ENCODE measurements around the gene CYTH3.
"Not testable (repeated sequence)": the region's sequence is repeated elsewhere in the genome, so short reads cannot be mapped to it uniquely, and the experiment has no call there.

Gene CYTH3

GRCh38 chr7:6164491-6164890, 107.9 kb downstream of the CYTH3 start:
- DNase-seq, result no peak

DNA sequence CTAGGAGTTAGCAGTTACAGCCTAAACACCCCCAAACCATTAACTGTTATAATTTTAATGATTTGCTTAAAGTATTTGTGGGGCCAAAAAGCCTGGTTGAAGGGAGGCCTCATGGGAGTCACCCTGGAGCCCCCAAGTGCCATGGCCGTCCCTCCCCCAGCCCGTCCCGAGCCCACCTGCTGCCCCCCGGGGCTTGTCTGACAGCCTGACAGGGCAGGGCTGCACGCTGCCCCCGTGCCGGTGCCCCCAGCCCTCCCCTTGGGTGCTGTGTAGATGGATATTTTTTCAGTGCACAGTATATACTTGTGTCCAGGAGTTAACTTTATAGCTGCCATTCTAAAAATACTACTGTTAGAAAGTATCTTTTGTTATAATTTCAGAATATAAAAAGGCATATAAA, 108.4 kb downstream of the CYTH3 start:
- no peak for DNase-seq

DNA sequence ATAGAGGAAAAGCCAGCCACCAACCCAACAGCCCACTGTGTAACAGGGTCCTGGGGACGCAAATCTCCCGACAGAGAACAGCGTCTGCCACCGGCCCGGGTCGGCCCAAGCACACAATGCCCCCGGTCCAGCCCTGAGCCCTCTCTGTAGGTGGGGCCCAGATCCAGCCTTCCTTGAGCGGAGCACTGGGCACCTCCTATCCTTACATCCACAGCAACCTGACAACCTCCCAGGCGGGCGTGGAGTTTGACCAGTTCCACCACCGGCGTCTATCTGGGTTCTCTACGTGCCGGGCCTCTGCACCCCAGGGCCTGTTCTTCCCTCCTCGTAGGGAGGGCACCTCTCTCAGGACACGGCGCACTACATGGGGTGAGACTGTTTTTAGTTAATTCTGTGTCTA, 109.0 kb downstream of the CYTH3 start:
- DNase-seq, result no peak

- no peak for DNase-seq
These were observed 109.6 kb downstream of the CYTH3 start for GRCh38 chr7:6162650-6163366.

GRCh38 chr7:6162331-6162620, 110.1 kb downstream of the CYTH3 start:
- DNase-seq, result no peak

DNA sequence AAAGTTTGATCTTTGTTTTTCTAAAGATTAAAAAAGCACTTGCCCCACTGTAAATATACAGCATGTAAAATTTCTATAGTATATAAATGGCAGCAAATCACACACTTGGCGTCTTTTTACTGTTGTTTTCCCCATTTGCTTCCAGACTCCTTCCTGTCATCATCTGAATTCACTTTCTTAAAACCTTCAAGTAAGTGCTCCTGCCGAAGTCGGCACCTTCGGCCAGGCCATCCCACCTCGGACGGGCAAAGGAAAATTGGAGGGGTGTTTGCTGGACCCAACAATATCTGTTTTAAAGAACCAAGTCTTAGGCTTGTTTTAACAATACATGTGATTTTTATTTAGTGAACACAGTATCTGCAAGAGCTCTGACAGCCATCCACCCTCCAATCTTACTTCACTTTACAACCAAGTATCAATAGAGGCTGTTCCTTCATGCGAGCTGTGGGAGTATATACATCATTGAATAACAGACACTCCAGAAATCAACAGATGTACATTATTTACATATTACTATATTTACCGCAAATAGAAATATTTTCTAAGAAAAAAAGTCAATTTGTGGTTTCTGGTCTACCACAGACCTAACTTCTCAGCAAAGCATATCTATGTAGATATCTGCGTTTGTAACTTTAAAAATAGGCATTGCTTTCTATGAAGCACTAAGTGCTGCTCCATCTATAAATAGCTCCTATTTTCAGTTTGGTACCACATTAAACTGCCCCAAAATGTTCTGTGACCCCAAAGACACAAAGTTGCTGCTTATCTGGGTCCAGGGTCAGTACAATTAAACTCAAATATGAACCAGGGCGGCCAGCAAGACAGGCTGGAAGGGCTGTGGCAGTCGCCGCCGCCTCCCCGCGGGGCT, 110.7 kb downstream of the CYTH3 start:
- DNase-seq, result no peak

GRCh38 chr7:6160191-6160623, 112.2 kb downstream of the CYTH3 start:
- no peak for DNase-seq

DNA sequence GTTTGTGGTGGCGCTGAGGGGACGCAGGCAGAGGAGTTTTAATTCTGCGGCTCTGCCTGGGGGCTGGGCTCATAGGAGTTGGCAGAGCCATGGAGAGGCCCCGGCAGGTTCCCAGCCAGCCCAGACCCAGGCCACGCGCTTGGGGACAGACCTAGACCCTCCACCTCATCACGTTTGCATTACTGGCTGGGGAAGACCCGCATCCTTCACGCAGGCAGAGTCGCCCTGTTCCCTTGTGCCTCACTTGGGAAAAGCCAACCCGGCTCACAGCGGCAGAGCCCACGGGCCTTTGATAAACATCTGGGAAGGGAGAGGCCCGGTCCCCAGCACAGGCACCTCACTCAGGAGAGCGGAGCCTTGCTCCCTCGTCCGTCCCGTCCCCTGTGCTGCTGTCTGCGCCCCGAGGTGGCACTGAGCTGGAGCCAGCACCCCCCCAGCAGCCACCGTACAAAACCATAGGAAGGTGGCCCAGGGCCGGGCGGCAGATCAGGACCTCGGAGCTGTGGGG, 112.8 kb downstream of the CYTH3 start:
- no peak for DNase-seq

DNA sequence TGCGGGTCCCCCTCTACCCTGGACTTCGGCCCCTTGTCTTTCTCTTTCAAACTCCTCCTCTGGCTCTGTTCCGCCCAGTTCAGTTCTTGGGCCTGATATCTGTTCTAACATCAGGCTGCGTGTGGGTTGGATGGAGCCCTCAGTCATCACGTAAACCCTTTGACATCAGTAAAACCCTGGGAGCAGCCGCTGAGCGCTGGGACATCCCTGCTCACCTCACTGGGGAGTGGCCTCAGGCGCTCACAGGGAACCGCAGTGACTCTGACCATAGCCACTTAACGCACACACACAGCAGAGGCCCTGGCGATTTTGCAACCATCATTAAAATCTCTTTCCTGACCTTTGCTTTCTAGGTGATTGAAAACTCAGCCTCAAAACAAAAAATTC, 113.3 kb downstream of the CYTH3 start:
- DNase-seq, result no peak

GRCh38 chr7:6158424-6159096, 113.9 kb downstream of the CYTH3 start:
- DNase-seq, result no peak

- DNase-seq, result no peak
These were observed 114.6 kb downstream of the CYTH3 start for GRCh38 chr7:6157685-6158423.

DNA sequence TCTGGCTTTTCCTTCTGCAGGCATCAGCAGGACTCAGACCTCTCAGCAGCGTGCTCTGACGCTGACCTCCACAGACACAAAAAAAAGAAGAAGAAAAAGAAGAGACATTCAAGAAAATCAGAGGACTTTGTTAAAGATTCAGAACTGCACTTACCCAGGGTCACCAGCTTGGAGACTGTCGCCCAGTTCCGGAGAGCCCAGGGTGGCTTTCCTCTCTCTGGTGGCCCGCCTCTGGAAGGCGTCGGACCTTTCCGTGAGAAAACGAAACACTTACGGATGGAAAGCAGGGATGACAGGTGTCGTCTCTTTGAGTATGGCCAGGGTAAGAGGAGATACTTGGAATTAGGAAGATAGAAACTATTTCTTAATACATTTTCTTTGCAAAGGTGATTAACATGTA, 115.7 kb downstream of the CYTH3 start:
- no peak for DNase-seq

DNA sequence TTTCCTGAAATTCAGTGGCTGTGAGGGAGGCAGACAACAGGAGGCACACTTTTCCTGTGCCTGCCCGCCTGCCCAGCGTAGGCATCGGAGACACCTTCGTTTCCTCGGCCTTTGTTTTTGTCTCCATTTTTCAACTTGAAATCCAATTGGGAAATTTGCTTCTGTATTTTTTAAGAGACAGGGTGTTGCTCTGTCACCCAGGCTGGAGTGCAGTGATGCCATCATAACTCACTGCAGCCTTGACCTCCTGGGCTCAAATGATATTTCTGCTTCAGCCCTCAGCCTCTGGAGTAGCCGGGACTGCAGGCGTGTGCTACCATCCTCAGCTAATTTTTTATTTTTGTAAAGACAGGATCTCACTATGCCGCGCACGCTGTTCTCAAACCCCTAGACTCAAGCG, 116.8 kb downstream of the CYTH3 start:
- no peak for DNase-seq

- no peak for DNase-seq
These were observed 117.7 kb downstream of the CYTH3 start for GRCh38 chr7:6154542-6155404.

- DNase-seq, result no peak
These were observed 118.5 kb downstream of the CYTH3 start for GRCh38 chr7:6153646-6154541.

GRCh38 chr7:6151994-6152735, 120.3 kb downstream of the CYTH3 start:
- no peak for DNase-seq

DNA sequence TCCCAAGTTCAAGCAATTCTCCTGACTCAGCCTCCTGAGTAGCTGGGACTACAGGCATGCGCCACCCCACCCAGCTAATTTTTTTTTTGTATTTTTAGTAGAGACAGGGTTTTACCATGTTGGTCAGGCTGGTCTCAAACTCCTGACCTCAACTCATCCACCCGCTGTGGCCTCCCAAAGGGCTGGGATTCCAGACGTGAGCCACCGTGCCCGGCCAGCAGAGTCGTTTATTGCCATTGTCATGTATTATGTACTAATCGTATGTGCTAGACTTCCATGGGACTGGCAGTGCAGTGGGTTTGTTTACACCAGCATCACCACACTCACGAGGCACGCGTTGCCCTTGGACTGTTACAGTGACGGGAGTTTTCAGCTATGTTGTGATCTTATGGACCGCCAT, 120.9 kb downstream of the CYTH3 start:
- not testable (repeated sequence) for DNase-seq

- DNase-seq, result no peak
These were observed 122.4 kb downstream of the CYTH3 start for GRCh38 chr7:6149996-6150395.

DNA sequence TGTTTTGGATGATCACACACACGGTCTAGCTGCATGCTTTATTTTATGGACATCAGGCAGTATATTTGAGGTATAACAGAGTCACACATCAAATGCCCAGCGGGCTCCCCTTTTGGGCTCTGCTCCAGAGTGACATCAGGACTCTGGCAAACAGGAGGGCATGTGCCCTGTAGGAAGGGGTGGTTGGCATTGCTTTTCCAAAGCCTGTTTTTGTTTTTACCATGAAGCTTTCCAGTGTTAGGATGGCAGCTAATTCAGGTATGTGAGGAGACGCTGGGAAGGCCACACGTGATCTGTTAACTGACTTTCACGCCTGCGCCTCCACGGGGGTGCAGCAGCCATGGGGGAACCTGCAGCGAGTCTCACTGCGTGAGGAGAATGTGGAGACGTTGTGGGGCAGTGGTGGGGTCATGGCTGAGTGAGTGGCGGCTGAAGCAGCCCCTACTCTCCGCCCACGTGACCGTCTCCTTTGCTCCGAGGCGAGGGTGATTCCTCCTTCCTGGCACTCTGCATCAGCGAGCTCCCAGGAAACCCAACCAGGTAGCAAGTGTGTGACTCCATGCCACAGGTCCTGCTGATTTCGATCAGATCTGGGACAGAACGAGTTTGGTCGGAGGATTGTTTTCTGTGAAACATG, 123.6 kb downstream of the CYTH3 start:
- DNase-seq, result no peak

- DNase-seq, result no peak
These were observed 124.8 kb downstream of the CYTH3 start for GRCh38 chr7:6147627-6148026.
